GM12878 (cell line): Measurements from ENCODE around the gene AGRN. TPM values are rescaled to one million over a fixed set of nuclear protein-coding genes. Genes with fewer than 3 reads are reported as not detected.

Source experiments
- ATAC-seq: fragments of 200-7000 bp; cut with Tn5 transposase; 3 replicates; pipeline ENCODE4 v1.9.1; 2020; ENCODE audit warnings: mild to moderate bottlenecking, moderate library complexity
- BruUV-seq: library from RNA; stranded (reverse); fragments of 400-500 nt; replicated peaks from 2 replicates; lab custom pipeline; 2021; lab: Mats Ljungman, UMichigan
- CTCF ChIA-PET: fragments of 300-600 bp; sonication (Branson Sonifier 250); formaldehyde crosslinking; extraction: SDS; loops from one replicate; lab custom pipeline; 2021; ENCODE audit warnings: inconsistent platforms; lab: Yijun Ruan, JAX
- POLR2A ChIA-PET: fragments of 350-600 bp; formaldehyde crosslinking; extraction: SDS; loops from one replicate; lab custom pipeline; 2021; ENCODE audit warnings: inconsistent platforms; lab: Charles Lee
- RAD21 ChIA-PET: fragments of 300-600 bp; sonication (Branson Sonifier 250); formaldehyde crosslinking; loops from one replicate; lab custom pipeline; 2023; ENCODE audit warnings: antibody characterized with exemption; ENCODE audit not compliant: unreplicated experiment; lab: Charles Lee
- SMC1A ChIA-PET: fragments of 300-600 bp; sonication (Branson Sonifier 250); formaldehyde crosslinking; loops from one replicate; lab custom pipeline; 2023; ENCODE audit not compliant: unreplicated experiment, uncharacterized antibody; lab: Charles Lee
- DNase-seq: peaks from one replicate; pipeline ENCODE4 v3.0.0-alpha.2; 2011; ENCODE audit warnings: low read depth, low spot score
- FAIRE-seq: peaks from 3 replicates; lab custom pipeline; 2011; peaks lifted over from hg19 to GRCh38; lab: Jason Lieb, UNC
- H2AFZ ChIP-seq: 2 replicates; pipeline ENCODE4 v1.6.0; 2011; ENCODE audit warnings: low read depth, low read length, control low read depth; ENCODE audit not compliant: control insufficient read depth
- H3K27ac ChIP-seq: 2 replicates; pipeline ENCODE4 v1.5.1; 2011; ENCODE audit warnings: control low read depth; ENCODE audit not compliant: control insufficient read depth, insufficient read depth
- H3K27me3 ChIP-seq, 2 experiments: replicated peaks in 1 of 2; 2 replicates each; pipeline versions ENCODE4 v1.6.0 to v1.6.1; 2011; ENCODE audit warnings: low read length in 1 of 2; ENCODE audit not compliant: control insufficient read depth in 2 of 2, insufficient read depth in 2 of 2
- H3K36me3 ChIP-seq, 2 experiments: 2 replicates each; pipeline ENCODE4 v1.5.1; 2011; ENCODE audit warnings: low read length in 1 of 2; ENCODE audit not compliant: control insufficient read depth in 2 of 2, insufficient read depth in 2 of 2
- H3K4me1 ChIP-seq: 2 replicates; pipeline ENCODE4 v1.6.1; 2011; ENCODE audit warnings: mild to moderate bottlenecking, low read length, moderate library complexity, mixed read lengths; ENCODE audit not compliant: control insufficient read depth, insufficient read depth
- H3K4me2 ChIP-seq: 2 replicates; pipeline ENCODE4 v1.6.0; 2011; ENCODE audit warnings: control low read depth; ENCODE audit not compliant: control insufficient read depth, insufficient read depth
- H3K4me3 ChIP-seq: fragments of 200-600 bp; sonication (generic); 2 replicates; pipeline ENCODE4 v1.5.1; 2016
- H3K79me2 ChIP-seq: 2 replicates; pipeline ENCODE4 v1.6.0; 2011; ENCODE audit warnings: low read length; ENCODE audit not compliant: control insufficient read depth, insufficient read depth
- H3K9ac ChIP-seq: 2 replicates; pipeline ENCODE4 v1.8.0; 2011; ENCODE audit warnings: low read length, control low read depth, mixed read lengths; ENCODE audit not compliant: control insufficient read depth, insufficient read depth
- H3K9me3 ChIP-seq: replicated peaks from 3 replicates; pipeline ENCODE4 v1.5.1; 2011; ENCODE audit warnings: mild to moderate bottlenecking, low read length; ENCODE audit not compliant: control insufficient read depth, insufficient read depth
- H4K20me1 ChIP-seq: 2 replicates; pipeline ENCODE4 v1.6.0; 2011; ENCODE audit not compliant: control insufficient read depth, insufficient read depth
- BACH1 ChIP-seq: fragments of 450-650 bp; IDR thresholded peaks from 2 replicates; pipeline ENCODE4 v1.6.1; 2017; ENCODE audit warnings: mild to moderate bottlenecking, borderline replicate concordance
- CBX3 ChIP-seq: fragments of 200-600 bp; sonication (generic); IDR thresholded peaks from 2 replicates; pipeline ENCODE4 v1.6.1; 2016; ENCODE audit warnings: low read depth, borderline replicate concordance
- POLR2A ChIP-seq: IDR thresholded peaks from 2 replicates; pipeline ENCODE4 v1.6.1; 2011; ENCODE audit warnings: low read depth, mild to moderate bottlenecking, low read length
- WGBS: methylation state at CpG from one replicate; pipeline ENCODE4 v1.1.6; 2016; ENCODE audit warnings: low lambda C conversion rate; ENCODE audit not compliant: insufficient replicate concordance, insufficient coverage; ENCODE audit errors: missing lambda C conversion rate; 5-methylcytosine and 5-hydroxymethylcytosine counted together
- in situ Hi-C: fragments of 300-500 bp; cut with MboI; formaldehyde crosslinking; loops from 9 replicates; pipeline ENCODE4 v1.14.3; 2018; ENCODE audit warnings: mixed read lengths
- intact Hi-C: fragments of 100-400 bp; cut with micrococcal nuclease; formaldehyde crosslinking; loops from one replicate; pipeline ENCODE4 v1.14.2; 2022; ENCODE audit not compliant: unreplicated experiment
- polyA plus RNA-seq, 11 experiments: library from polyadenylated mRNA; depleted of rRNA in 4 of 11; unstranded in 6 of 11; stranded (reverse) in 5 of 11; fragments of >200 nt; fragmentation: Nextera tagmentation in 4 of 11; fragmentation: Illumina TruSeq in 1 of 11; extraction: Ambion mirVana in 4 of 11; extraction: Trizol in 1 of 11; gene quantifications; 1 replicate in 1 of 11; 2 replicates in 10 of 11; pipeline versions ENCODE4 v1.2.1 to v1.2.3, GENCODE V29; 2011 to 2016; ENCODE audit warnings: inconsistent platforms in 2 of 11, missing spikeins in 2 of 11, low read depth in 1 of 11
- total RNA-seq, 4 experiments: library from RNA; depleted of rRNA in 3 of 4; stranded (reverse); fragments of >200 nt in 3 of 4; fragmentation: Illumina TruSeq in 1 of 4; extraction: Trizol in 1 of 4; gene quantifications; 2 replicates each; pipeline versions ENCODE4 v1.2.1 to v1.2.3, GENCODE V29; 2013 to 2021
- TF ChIP-seq, protein P1 (sequence below): IDR thresholded peaks from 2 replicates; pipeline ENCODE4 v1.6.1; 2011; ENCODE audit warnings: borderline replicate concordance, low read depth, mild to moderate bottlenecking, moderate library complexity, low read length; ENCODE audit not compliant: insufficient read depth, poor library complexity, severe bottlenecking

AGRN gene
- total and polyA plus RNA-seq, 10 of the 15 experiments (the other 5 are each of a cell fraction or from before 2014, with no cell fraction given), result 0.02 to 41.8 (median 4.1) TPM

DNA sequence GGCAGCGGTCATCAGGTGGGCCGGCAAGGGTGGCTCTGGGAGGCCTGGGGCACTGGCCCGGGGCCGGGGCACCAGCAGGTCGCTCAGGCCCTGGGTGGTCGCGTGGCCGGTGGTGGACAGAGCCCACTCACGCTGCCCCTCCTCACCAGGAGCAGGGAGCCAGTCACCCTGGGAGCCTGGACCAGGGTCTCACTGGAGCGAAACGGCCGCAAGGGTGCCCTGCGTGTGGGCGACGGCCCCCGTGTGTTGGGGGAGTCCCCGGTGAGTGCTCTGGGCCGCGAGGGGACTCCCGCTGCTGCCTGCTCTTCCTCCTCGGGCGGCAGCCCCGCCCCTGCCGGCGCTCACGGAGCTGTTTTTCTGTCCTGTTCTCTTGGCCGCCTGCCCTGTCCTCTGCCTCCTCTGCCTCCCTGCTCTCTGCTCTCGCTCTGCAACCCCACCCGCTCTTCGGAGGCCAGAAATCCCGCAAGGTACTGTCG lies 30.7 kb downstream of the AGRN start (continued):
- TF ChIP-seq BACH1, result no peak
- TF ChIP-seq, protein P1, sequence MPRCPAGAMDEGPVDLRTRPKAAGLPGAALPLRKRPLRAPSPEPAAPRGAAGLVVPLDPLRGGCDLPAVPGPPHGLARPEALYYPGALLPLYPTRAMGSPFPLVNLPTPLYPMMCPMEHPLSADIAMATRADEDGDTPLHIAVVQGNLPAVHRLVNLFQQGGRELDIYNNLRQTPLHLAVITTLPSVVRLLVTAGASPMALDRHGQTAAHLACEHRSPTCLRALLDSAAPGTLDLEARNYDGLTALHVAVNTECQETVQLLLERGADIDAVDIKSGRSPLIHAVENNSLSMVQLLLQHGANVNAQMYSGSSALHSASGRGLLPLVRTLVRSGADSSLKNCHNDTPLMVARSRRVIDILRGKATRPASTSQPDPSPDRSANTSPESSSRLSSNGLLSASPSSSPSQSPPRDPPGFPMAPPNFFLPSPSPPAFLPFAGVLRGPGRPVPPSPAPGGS, result peak; percentile 49

DNA sequence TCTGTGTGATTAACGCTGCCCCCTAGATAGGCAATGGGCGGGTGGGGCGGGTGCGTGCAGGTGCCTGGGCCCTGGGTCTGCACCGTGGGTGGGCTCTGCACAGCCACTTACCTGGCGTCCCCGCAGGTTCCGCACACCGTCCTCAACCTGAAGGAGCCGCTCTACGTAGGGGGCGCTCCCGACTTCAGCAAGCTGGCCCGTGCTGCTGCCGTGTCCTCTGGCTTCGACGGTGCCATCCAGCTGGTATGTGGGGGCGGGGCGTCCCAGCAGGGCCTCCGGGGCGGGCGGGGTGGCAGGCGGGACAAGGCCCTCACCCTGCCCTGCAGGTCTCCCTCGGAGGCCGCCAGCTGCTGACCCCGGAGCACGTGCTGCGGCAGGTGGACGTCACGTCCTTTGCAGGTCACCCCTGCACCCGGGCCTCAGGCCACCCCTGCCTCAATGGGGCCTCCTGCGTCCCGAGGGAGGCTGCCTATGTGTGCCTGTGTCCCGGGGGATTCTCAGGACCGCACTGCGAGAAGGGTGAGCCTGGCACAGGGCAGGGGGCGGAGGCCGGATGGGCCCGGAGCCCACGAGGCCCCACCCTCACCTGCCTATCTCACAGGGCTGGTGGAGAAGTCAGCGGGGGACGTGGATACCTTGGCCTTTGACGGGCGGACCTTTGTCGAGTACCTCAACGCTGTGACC lies 31.3 kb downstream of the AGRN start:
- ATAC-seq (no peak), DNase-seq (no peak), FAIRE-seq (no peak)
- Histone ChIP-seq H3K4me3 (no peak overlapping the region), H2AFZ (no peak overlapping the region), H4K20me1 (no peaks in the 10 kb centered on the region), H3K9ac (no peak overlapping the region), H3K79me2 (no peaks in the 10 kb centered on the region), H3K4me2 (no peak overlapping the region), H3K36me3 (peaks cover 3 to 16% of the 10 kb centered on the region in 2 experiments; a peak in 3 of 4 replicates), H3K27ac (no peak overlapping the region), H3K9me3 (no peaks in the 10 kb centered on the region), H3K4me1 (peaks cover 5% of the 10 kb centered on the region; the same call in 1 of the 2 replicates), H3K27me3 (no peaks in the 10 kb centered on the region)
- RAD21 ChIA-PET, result interaction anchor here (1.0 kb wide), 1 partner anchor 13 kb away, joined by 3 read pairs; no protein-coding TSS in a partner anchor
- SMC1A ChIA-PET, result no interaction called here
- POLR2A ChIA-PET, result no interaction called here
- 67% methylated on average over 43 of the region's 46 CpGs for WGBS
- in situ Hi-C loops (loop anchor here (5.0 kb wide), 1 partner anchor 51 kb away; no protein-coding TSS in a partner anchor), intact Hi-C loops (no loop called here)
- BruUV-seq, result no TSS peak
- TF ChIP-seq POLR2A (0 out of 2 replicates have a peak, but pooled peaks have one; percentile 17), CBX3 (no peak)
- CTCF ChIA-PET, result interaction anchor here (1.0 to 1.2 kb wide), 2 partner anchors 13 to 19 kb away, joined by 3 read pairs; no protein-coding TSS in a partner anchor
